GM12864 (cell line): ENCODE measurements around the gene CDC20.
A peak's percentile ranks its signal among the peaks of the same experiment; 100 is the strongest.
"Not testable (repeated sequence)": the region's sequence is repeated elsewhere in the genome, so short reads cannot be mapped to it uniquely, and the experiment has no call there.

ENCODE experiments used
- DNase-seq: peaks from one replicate; pipeline ENCODE4 v3.0.0-alpha.2; 2011; ENCODE audit warnings: low read depth
- H3K4me3 ChIP-seq: 2 replicates; pipeline ENCODE4 v1.5.1; 2011; ENCODE audit warnings: mild to moderate bottlenecking, low read depth, low read length, control low read depth
- TF ChIP-seq, protein P1 (sequence below): IDR thresholded peaks from 2 replicates; pipeline ENCODE4 v1.5.1; 2011; ENCODE audit warnings: low read depth, mild to moderate bottlenecking, moderate library complexity, low read length, control low read depth, inconsistent platforms; ENCODE audit errors: missing control alignments

CDC20 gene

GRCh38 chr1:43388613-43389012 lies 29.8 kb downstream of the CDC20 start:
- TF ChIP-seq, protein P1, sequence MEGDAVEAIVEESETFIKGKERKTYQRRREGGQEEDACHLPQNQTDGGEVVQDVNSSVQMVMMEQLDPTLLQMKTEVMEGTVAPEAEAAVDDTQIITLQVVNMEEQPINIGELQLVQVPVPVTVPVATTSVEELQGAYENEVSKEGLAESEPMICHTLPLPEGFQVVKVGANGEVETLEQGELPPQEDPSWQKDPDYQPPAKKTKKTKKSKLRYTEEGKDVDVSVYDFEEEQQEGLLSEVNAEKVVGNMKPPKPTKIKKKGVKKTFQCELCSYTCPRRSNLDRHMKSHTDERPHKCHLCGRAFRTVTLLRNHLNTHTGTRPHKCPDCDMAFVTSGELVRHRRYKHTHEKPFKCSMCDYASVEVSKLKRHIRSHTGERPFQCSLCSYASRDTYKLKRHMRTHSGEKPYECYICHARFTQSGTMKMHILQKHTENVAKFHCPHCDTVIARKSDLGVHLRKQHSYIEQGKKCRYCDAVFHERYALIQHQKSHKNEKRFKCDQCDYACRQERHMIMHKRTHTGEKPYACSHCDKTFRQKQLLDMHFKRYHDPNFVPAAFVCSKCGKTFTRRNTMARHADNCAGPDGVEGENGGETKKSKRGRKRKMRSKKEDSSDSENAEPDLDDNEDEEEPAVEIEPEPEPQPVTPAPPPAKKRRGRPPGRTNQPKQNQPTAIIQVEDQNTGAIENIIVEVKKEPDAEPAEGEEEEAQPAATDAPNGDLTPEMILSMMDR = no peak
- H3K4me3 ChIP-seq = peak overlapping the region; percentile 75
- DNase-seq = no peak

- DNase-seq = peak; percentile 87
- H3K4me3 ChIP-seq = peak within 1 kb of the TSS; percentile 75
- TF ChIP-seq, protein P1 = no peak
Observed at GRCh38 chr1:43389326-43390313, 30.8 kb downstream of the CDC20 start, which contains the start of the genes MED8 and SZT2. TSS of gene MED8 (minus strand) at chr1:43389800. CDS start at chr1:43389764, 36 bp downstream. TSS of gene SZT2 (plus strand) at chr1:43389899. CDS start at chr1:43389969, 70 bp downstream.

GRCh38 chr1:43392702-43393101 lies 33.9 kb downstream of the CDC20 start:
- no peak for DNase-seq
- TF ChIP-seq, protein P1 = no peak
- H3K4me3 ChIP-seq = no peak overlapping the region

- H3K4me3 ChIP-seq = no peak overlapping the region
- TF ChIP-seq, protein P1 = no peak
- no peak for DNase-seq
Observed at GRCh38 chr1:43395523-43395922, 36.7 kb downstream of the CDC20 start.

- no peak for DNase-seq
- H3K4me3 ChIP-seq = no peak overlapping the region
- TF ChIP-seq, protein P1 = no peak
Observed at GRCh38 chr1:43396059-43396458, 37.3 kb downstream of the CDC20 start.

GRCh38 chr1:43398227-43398626 lies 39.4 kb downstream of the CDC20 start:
- H3K4me3 ChIP-seq = no peak overlapping the region
- DNase-seq = no peak
- TF ChIP-seq, protein P1 = no peak

- not testable (repeated sequence) for H3K4me3 ChIP-seq, DNase-seq
Observed at GRCh38 chr1:43400441-43400840, 41.7 kb downstream of the CDC20 start.
